Sigmoid colon (tissue), 7 donors: Measurements from ENCODE around the gene RABGAP1L. TPM values are rescaled to one million over a fixed set of nuclear protein-coding genes. Genes with fewer than 3 reads are reported as not detected.

Experiments used
- DNase-seq: peaks from one replicate; pipeline ENCODE4 v3.0.0-alpha.2; 2019
- H3K27ac ChIP-seq, 4 donors: fragments of 200-600 bp; sonication (generic); one replicate each; pipeline ENCODE4 v1.5.1; 2016 to 2019; ENCODE audit warnings: mild to moderate bottlenecking in 1 of 4
- H3K27me3 ChIP-seq, 3 donors: fragments of 200-600 bp; sonication (generic); one replicate each; pipeline ENCODE4 v1.5.1; 2019; ENCODE audit warnings: mild to moderate bottlenecking in 1 of 3
- H3K36me3 ChIP-seq, 4 donors: fragments of 200-600 bp; sonication (generic); one replicate each; pipeline ENCODE4 v1.5.1; 2016 to 2019
- H3K4me1 ChIP-seq, 4 donors: fragments of 200-600 bp; sonication (generic); one replicate each; pipeline ENCODE4 v1.5.1; 2017 to 2019
- H3K4me3 ChIP-seq, 4 donors: fragments of 200-600 bp; sonication (generic); one replicate each; pipeline ENCODE4 v1.5.1; 2017 to 2019; ENCODE audit warnings: mild to moderate bottlenecking in 2 of 4, moderate library complexity in 1 of 4
- H3K9me3 ChIP-seq, 4 donors: fragments of 200-600 bp in 3 of 4; sonication (generic) in 3 of 4; one replicate each; pipeline versions ENCODE4 v1.5.1 to v1.6.1; 2013 to 2019
- EP300 ChIP-seq, 4 donors: sonication (generic); formaldehyde crosslinking; IDR thresholded peaks; one replicate each; pipeline ENCODE4 v1.6.1; 2017; ENCODE audit warnings: antibody characterized with exemption in 4 of 4
- POLR2A ChIP-seq, 2 donors: fragments of 450-650 bp; IDR thresholded peaks; one replicate each; pipeline ENCODE4 v1.6.1; 2016; ENCODE audit warnings: antibody characterized with exemption in 2 of 2, mild to moderate bottlenecking in 2 of 2, moderate library complexity in 2 of 2
- POLR2AphosphoS5 ChIP-seq, 4 donors: sonication (generic); formaldehyde crosslinking; IDR thresholded peaks; one replicate each; pipeline ENCODE4 v1.6.1; 2017; ENCODE audit warnings: antibody characterized with exemption in 4 of 4
- WGBS, 2 donors: extraction: QIAGEN DNeasy Blood & Tissue Kit; methylation state at CpG; one replicate each; pipeline ENCODE4 v1.1.7; 2013; 5-methylcytosine and 5-hydroxymethylcytosine counted together
- intact Hi-C: fragments of 100-400 bp; cut with DNase I; formaldehyde crosslinking; loops from one replicate; pipeline ENCODE4 v1.15.1; 2023
- polyA plus RNA-seq, 3 donors: library from polyadenylated mRNA; stranded (reverse); fragments of 200-250 nt; gene quantifications; one replicate each; pipeline ENCODE4 v1.2.3, GENCODE V29; 2013
- total RNA-seq, 4 donors: library from RNA; depleted of rRNA; stranded (reverse); fragments of >200 nt; gene quantifications; one replicate each; pipeline ENCODE4 v1.1.0, GENCODE V29; 2016
- TF ChIP-seq, protein P1 (sequence below), 4 experiments: fragments of 450-650 bp in 3 of 4; fragments of 200-600 bp in 1 of 4; IDR thresholded peaks; one replicate each; pipeline ENCODE4 v1.5.1; 2016 to 2019; ENCODE audit warnings: antibody characterized with exemption in 4 of 4, mild to moderate bottlenecking in 3 of 4, moderate library complexity in 2 of 4
- donor health status: healthy with polysubstance abuse.
- donor health status: Bipolar disorder and iron deficiency.
- donor health status: healthy.

RABGAP1L gene
- total and polyA plus RNA-seq, 7 donors = 25.2 to 42.9 (median 35.4) TPM

DNA sequence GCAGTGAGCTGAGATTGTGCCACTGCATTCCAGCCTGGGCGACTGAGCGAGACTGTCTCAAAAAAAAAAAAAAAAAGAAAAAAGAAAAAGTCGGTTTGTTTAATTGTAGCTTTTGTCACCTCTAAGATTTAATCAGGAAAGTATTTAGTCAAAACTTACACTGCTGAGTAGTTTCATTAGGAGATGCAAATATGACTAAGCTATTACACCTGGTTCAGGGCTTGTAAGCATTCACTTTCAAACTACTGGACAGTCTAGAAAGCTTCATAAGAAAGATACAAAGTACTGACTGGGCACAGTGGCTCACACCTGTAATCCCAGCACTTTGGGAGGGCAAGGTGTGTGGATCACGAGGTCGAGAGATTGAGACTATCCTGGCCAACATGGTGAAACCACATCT, 764.5 kb downstream of the RABGAP1L start:
- TF ChIP-seq EP300 (IDR thresholded peaks at IDR 0.05) = no peak
- TF ChIP-seq, protein P1, sequence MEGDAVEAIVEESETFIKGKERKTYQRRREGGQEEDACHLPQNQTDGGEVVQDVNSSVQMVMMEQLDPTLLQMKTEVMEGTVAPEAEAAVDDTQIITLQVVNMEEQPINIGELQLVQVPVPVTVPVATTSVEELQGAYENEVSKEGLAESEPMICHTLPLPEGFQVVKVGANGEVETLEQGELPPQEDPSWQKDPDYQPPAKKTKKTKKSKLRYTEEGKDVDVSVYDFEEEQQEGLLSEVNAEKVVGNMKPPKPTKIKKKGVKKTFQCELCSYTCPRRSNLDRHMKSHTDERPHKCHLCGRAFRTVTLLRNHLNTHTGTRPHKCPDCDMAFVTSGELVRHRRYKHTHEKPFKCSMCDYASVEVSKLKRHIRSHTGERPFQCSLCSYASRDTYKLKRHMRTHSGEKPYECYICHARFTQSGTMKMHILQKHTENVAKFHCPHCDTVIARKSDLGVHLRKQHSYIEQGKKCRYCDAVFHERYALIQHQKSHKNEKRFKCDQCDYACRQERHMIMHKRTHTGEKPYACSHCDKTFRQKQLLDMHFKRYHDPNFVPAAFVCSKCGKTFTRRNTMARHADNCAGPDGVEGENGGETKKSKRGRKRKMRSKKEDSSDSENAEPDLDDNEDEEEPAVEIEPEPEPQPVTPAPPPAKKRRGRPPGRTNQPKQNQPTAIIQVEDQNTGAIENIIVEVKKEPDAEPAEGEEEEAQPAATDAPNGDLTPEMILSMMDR (IDR thresholded peaks at IDR 0.05) = no peak
- Histone ChIP-seq H3K27ac (no peak overlapping the region), H3K4me3 (no peak overlapping the region), H3K36me3 (no peaks in the 10 kb centered on the region), H3K9me3 (no peaks in the 10 kb centered on the region), H3K27me3 (no peaks in the 10 kb centered on the region), H3K4me1 (no peaks in the 10 kb centered on the region)
- WGBS, 2 donors = 83 to 84% methylated on average over 5 of the region's 5 CpGs
- intact Hi-C loops = no loop called here
- DNase-seq = no peak

DNA sequence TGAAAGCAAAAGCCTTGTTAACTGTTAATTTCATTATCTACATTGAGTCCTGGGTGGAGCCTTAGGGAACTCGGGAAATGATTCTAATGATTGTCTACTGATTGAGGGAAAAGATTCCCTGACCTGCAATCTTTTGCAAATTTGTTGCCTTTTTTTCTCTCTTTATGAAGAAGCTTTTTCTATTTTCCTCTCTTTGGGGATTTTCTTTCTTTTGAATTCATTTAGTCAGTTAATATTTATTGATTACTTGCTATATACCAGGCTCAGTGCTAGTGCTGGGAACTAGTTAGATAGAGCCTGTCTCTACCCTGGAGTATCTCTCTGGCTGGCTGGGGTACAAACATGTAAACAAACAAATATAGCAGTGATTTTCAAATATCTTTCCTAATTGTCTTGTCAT, 769.2 kb downstream of the RABGAP1L start:
- H3K9me3 ChIP-seq = no peaks in the 10 kb centered on the region
- 63 to 79% methylated on average over 1 of the region's 1 CpG for WGBS, 2 donors
- intact Hi-C loops = no loop called here

DNA sequence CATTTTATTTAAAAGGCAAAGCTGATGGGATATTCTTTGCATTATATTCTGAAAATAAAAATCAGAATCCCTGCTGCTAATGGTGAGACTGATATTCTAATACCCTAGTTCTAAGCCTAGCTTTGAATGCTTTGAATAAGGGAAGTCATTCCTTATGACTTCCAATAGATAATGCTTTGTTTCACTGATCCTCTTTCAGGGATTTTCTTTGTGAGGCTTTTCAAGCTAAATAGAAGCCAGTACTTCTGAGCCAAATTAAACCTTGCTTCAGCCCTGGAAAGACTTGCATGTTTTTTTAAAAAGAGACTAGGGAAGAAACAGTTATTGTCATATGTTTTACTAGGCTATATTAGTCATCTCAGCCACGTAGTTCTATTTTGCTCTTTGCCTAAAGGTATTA, 771.9 kb downstream of the RABGAP1L start:
- TF ChIP-seq EP300 (IDR thresholded peaks at IDR 0.05) = no peak
- no peak for TF ChIP-seq POLR2A (IDR thresholded peaks at IDR 0.05)
- no peak for TF ChIP-seq POLR2AphosphoS5 (IDR thresholded peaks at IDR 0.05)
- TF ChIP-seq, protein P1 (IDR thresholded peaks at IDR 0.05) = no peak
- WGBS, 2 donors = 12 to 51% methylated on average over 1 of the region's 1 CpG

More for the DNA sequence above, 769.2 kb downstream of the RABGAP1L start:
- no peak overlapping the region for H3K4me3 ChIP-seq
- H3K4me1 ChIP-seq = no peaks in the 10 kb centered on the region
- TF ChIP-seq EP300 (IDR thresholded peaks at IDR 0.05) (no peak), POLR2AphosphoS5 (IDR thresholded peaks at IDR 0.05) (no peak), POLR2A (IDR thresholded peaks at IDR 0.05) (no peak)
- TF ChIP-seq, protein P1 (IDR thresholded peaks at IDR 0.05) = no peak
- H3K27ac ChIP-seq = no peak overlapping the region
- no peaks in the 10 kb centered on the region for H3K27me3 ChIP-seq
- no peaks in the 10 kb centered on the region for H3K36me3 ChIP-seq
- no peak for DNase-seq

GRCh38 chr1:174932587-174932986, 773.3 kb downstream of the RABGAP1L start:
- no peak for DNase-seq
- TF ChIP-seq, protein P1 (IDR thresholded peaks at IDR 0.05) = no peak
- TF ChIP-seq POLR2AphosphoS5 (IDR thresholded peaks at IDR 0.05) (no peak), POLR2A (IDR thresholded peaks at IDR 0.05) (no peak), EP300 (IDR thresholded peaks at IDR 0.05) (no peak)
- no peaks in the 10 kb centered on the region for H3K9me3 ChIP-seq
- WGBS, 2 donors = 96 to 97% methylated on average over 2 of the region's 2 CpGs
- H3K27ac ChIP-seq = no peak overlapping the region
- intact Hi-C loops = no loop called here
- no peaks in the 10 kb centered on the region for H3K36me3 ChIP-seq
- no peaks in the 10 kb centered on the region for H3K4me1 ChIP-seq
- no peaks in the 10 kb centered on the region for H3K27me3 ChIP-seq
- no peak overlapping the region for H3K4me3 ChIP-seq

More for the DNA sequence above, 771.9 kb downstream of the RABGAP1L start:
- H3K9me3 ChIP-seq = no peaks in the 10 kb centered on the region
- H3K27me3 ChIP-seq = no peaks in the 10 kb centered on the region
- intact Hi-C loops = no loop called here
- DNase-seq = no peak
- no peaks in the 10 kb centered on the region for H3K4me1 ChIP-seq
- H3K27ac ChIP-seq = no peak overlapping the region
- no peak overlapping the region for H3K4me3 ChIP-seq
- H3K36me3 ChIP-seq = no peaks in the 10 kb centered on the region

DNA sequence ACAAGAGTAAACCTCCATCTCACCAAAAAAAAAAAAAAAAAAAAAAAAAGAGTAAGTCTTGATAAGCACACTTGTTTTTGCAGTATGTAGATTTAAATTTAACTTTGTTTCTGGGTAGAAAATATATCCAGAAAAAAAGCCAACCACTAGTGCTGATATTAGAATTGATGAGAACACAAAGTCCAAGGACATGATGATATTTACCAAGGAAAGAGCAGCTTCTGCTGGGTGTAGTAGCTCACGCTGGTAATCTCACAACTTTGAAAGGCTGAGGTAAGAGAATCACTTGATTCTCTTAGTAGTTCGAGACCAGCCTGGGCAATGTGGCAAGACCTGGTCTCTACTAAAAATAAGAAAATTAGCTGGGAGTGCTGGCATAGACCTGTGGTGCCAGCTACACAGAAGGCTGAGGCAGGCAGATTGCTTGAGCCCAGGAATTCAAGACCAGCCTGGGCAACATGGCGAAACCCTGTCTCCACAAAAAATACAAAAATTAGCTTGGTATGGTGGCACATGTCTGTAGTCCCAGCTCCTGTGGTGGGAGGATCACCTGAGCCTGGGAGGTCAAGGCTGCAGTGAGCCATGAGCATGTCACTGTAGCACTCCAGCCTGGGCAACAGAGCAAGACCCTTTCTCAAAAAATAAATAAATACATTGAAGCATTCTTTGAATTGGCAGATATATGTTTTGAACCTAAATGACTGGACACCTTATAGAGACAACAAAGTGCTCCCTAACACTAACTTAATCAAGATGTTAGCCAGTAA, 776.8 kb downstream of the RABGAP1L start:
- TF ChIP-seq POLR2AphosphoS5 (IDR thresholded peaks at IDR 0.05) (no peak), EP300 (IDR thresholded peaks at IDR 0.05) (no peak), POLR2A (IDR thresholded peaks at IDR 0.05) (no peak)
- TF ChIP-seq, protein P1 (IDR thresholded peaks at IDR 0.05) = no peak
- Histone ChIP-seq H3K27ac (no peak overlapping the region), H3K4me1 (no peaks in the 10 kb centered on the region), H3K9me3 (no peaks in the 10 kb centered on the region), H3K36me3 (no peaks in the 10 kb centered on the region), H3K27me3 (no peaks in the 10 kb centered on the region), H3K4me3 (no peak overlapping the region)
- DNase-seq = no peak
- 91 to 96% methylated on average over 3 of the region's 3 CpGs for WGBS, 2 donors
- intact Hi-C loops = no loop called here
